22Rv1 (cell line): ENCODE measurements around the gene XXYLT1.

Experiments
- CTCF ChIP-seq: fragments of 450-650 bp; IDR thresholded peaks from 2 replicates; pipeline ENCODE4 v1.5.1; 2017; ENCODE audit warnings: mild to moderate bottlenecking
- ZFX ChIP-seq: fragments of 450-650 bp; IDR thresholded peaks from 2 replicates; pipeline ENCODE4 v1.6.1; 2017; ENCODE audit warnings: antibody characterized with exemption, borderline replicate concordance

DNA sequence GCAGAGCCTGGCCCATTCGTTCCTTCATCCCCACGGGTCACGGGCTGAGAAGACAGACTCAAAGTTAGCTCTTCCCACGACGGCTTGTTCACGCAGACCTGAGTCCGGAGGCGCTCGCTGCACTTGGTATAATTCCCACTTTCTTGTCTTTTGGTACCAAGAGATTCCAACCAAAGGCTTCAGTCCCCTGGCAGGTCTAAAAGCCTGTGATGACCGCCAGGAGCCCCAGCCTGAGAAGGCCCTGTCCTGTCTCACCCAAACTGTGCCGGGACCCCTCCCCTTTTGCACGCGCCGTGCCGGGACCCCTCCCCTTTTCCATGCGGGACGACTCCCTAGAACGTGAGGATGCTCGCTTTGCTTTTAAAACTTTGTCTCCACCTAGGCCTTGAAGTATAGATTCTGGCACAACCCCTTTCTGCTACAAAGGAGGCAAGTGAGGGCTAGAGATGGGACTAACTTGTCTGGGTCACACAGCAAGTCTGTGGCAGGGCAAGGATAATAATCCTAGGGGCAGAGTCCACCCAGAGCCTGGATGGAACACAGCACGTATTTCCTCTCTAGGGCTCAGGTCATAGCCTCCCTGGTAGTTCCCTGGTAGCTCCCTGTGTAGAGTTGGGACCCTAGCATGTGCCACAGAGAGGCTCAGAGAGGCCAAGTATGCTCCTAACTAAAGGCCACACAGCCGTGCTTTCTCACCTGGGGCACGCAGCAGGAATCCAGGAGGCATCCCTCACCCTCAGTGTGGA is 211.3 kb downstream of the XXYLT1 start:
- no peak for TF ChIP-seq CTCF
- TF ChIP-seq ZFX: no peak
